Hepatocyte (in vitro differentiated cells): ENCODE results near the gene MMD. TPM values are rescaled to one million over a fixed set of nuclear protein-coding genes. Genes with fewer than 3 reads are reported as not detected.

ENCODE experiments used
- DNase-seq: peaks from one replicate; pipeline ENCODE4 v3.0.0-alpha.2; 2016; ENCODE audit warnings: low spot score
- H2AFZ ChIP-seq: fragments of 200-600 bp; sonication (generic); 2 replicates; pipeline ENCODE4 v1.6.0; 2016; ENCODE audit warnings: antibody characterized with exemption, mild to moderate bottlenecking
- H3K27ac ChIP-seq: fragments of 200-600 bp; sonication (generic); 2 replicates; pipeline ENCODE4 v1.5.1; 2016; ENCODE audit warnings: mild to moderate bottlenecking
- H3K27me3 ChIP-seq: fragments of 200-600 bp; sonication (generic); 2 replicates; pipeline ENCODE4 v1.6.1; 2016
- H3K36me3 ChIP-seq: fragments of 200-600 bp; sonication (generic); replicated peaks from 2 replicates; pipeline ENCODE4 v1.5.1; 2016; ENCODE audit warnings: low read depth; ENCODE audit not compliant: insufficient read depth
- H3K4me1 ChIP-seq: fragments of 200-600 bp; sonication (generic); 2 replicates; pipeline ENCODE4 v1.5.1; 2016; ENCODE audit warnings: mild to moderate bottlenecking, moderate library complexity; ENCODE audit not compliant: insufficient read depth
- H3K4me2 ChIP-seq: fragments of 200-600 bp; sonication (generic); 2 replicates; pipeline ENCODE4 v1.6.0; 2016
- H3K4me3 ChIP-seq: fragments of 200-600 bp; sonication (generic); 2 replicates; pipeline ENCODE4 v1.5.1; 2016; ENCODE audit warnings: mild to moderate bottlenecking
- H3K79me2 ChIP-seq: fragments of 200-600 bp; sonication (generic); 2 replicates; pipeline ENCODE4 v1.6.0; 2017; ENCODE audit warnings: mild to moderate bottlenecking
- H3K9me2 ChIP-seq: fragments of 200-600 bp; sonication (generic); replicated peaks from 2 replicates; pipeline ENCODE4 v1.6.0; 2017; ENCODE audit warnings: mild to moderate bottlenecking; ENCODE audit not compliant: insufficient read depth
- H3K9me3 ChIP-seq: fragments of 200-600 bp; sonication (generic); 2 replicates; pipeline ENCODE4 v1.5.1; 2016; ENCODE audit warnings: low read depth, mild to moderate bottlenecking
- H4K20me1 ChIP-seq: fragments of 200-600 bp; sonication (generic); 2 replicates; pipeline ENCODE4 v1.6.0; 2016; ENCODE audit warnings: mild to moderate bottlenecking; ENCODE audit not compliant: insufficient read depth, poor library complexity, severe bottlenecking
- CTCF ChIP-seq: fragments of 200-600 bp; sonication (generic); IDR thresholded peaks from 2 replicates; pipeline ENCODE4 v1.5.1; 2016; ENCODE audit warnings: antibody characterized with exemption, mild to moderate bottlenecking; ENCODE audit not compliant: poor library complexity
- EZH2 ChIP-seq: fragments of 200-600 bp; sonication (generic); IDR thresholded peaks from 2 replicates; pipeline ENCODE4 v1.6.1; 2016; ENCODE audit warnings: antibody characterized with exemption, mild to moderate bottlenecking, borderline replicate concordance
- EZH2phosphoT487 ChIP-seq: fragments of 200-600 bp; sonication (generic); IDR thresholded peaks from one replicate; pipeline ENCODE4 v1.6.1; 2018; ENCODE audit warnings: antibody characterized with exemption, mild to moderate bottlenecking, low read depth, moderate library complexity; ENCODE audit not compliant: unreplicated experiment, severe bottlenecking
- WGBS: methylation state at CpG from one replicate; pipeline ENCODE4 v1.1.6; 2016; ENCODE audit warnings: low lambda C conversion rate; ENCODE audit errors: missing lambda C conversion rate; 5-methylcytosine and 5-hydroxymethylcytosine counted together
- polyA plus RNA-seq: library from polyadenylated mRNA; unstranded; fragments of >200 nt; fragmentation: Nextera tagmentation; extraction: Ambion mirVana; gene quantifications from 2 replicates; pipeline ENCODE4 v1.2.1, GENCODE V29; 2016
- total RNA-seq: library from RNA; depleted of rRNA; stranded (reverse); fragments of >200 nt; gene quantifications from 2 replicates; pipeline ENCODE4 v1.2.3, GENCODE V29; 2014

The MMD gene
- total and polyA plus RNA-seq, 2 experiments from 2014 or later: 26.9 to 29.5 TPM

- H3K79me2 ChIP-seq: no peaks in the 10 kb centered on the region
- H3K27me3 ChIP-seq: no peaks in the 10 kb centered on the region
- no peaks in the 10 kb centered on the region for H3K9me2 ChIP-seq
- H2AFZ ChIP-seq: no peak overlapping the region
- H4K20me1 ChIP-seq: no peaks in the 10 kb centered on the region
- DNase-seq: no peak
- WGBS: 94% methylated on average over 1 of the region's 1 CpG
- H3K4me1 ChIP-seq: peaks cover 27% of the 10 kb centered on the region
- peak overlapping the region; percentile 90 for H3K27ac ChIP-seq
- H3K4me3 ChIP-seq: no peak overlapping the region
- TF ChIP-seq EZH2phosphoT487 (no peak), CTCF (no peak), EZH2 (no peak)
- no peaks in the 10 kb centered on the region for H3K36me3 ChIP-seq
- no peak overlapping the region for H3K4me2 ChIP-seq
- H3K9me3 ChIP-seq: no peaks in the 10 kb centered on the region
These were observed 13.1 kb upstream of the MMD start for GRCh38 chr17:55434721-55435120.

- no peaks in the 10 kb centered on the region for H3K36me3 ChIP-seq
- H3K4me3 ChIP-seq: no peak overlapping the region
- no peak overlapping the region for H2AFZ ChIP-seq
- H3K79me2 ChIP-seq: no peaks in the 10 kb centered on the region
- DNase-seq: peak; percentile 67
- 52% methylated on average over 7 of the region's 7 CpGs for WGBS
- H3K27ac ChIP-seq: peak overlapping the region; percentile 90
- no peaks in the 10 kb centered on the region for H4K20me1 ChIP-seq
- TF ChIP-seq EZH2phosphoT487 (no peak), EZH2 (no peak), CTCF (no peak)
- no peaks in the 10 kb centered on the region for H3K9me2 ChIP-seq
- peak overlapping the region; percentile 53 for H3K4me2 ChIP-seq
- H3K4me1 ChIP-seq: peaks cover 27% of the 10 kb centered on the region
- H3K27me3 ChIP-seq: no peaks in the 10 kb centered on the region
- no peaks in the 10 kb centered on the region for H3K9me3 ChIP-seq
These were observed 12.2 kb upstream of the MMD start for GRCh38 chr17:55433629-55434422.

- Histone ChIP-seq H3K4me3 (no peak overlapping the region), H3K9me3 (no peaks in the 10 kb centered on the region), H3K27ac (peak overlapping the region; percentile 90), H3K9me2 (no peaks in the 10 kb centered on the region), H3K27me3 (no peaks in the 10 kb centered on the region), H3K4me1 (peaks cover 27% of the 10 kb centered on the region), H3K79me2 (no peaks in the 10 kb centered on the region), H3K36me3 (no peaks in the 10 kb centered on the region), H4K20me1 (no peaks in the 10 kb centered on the region), H3K4me2 (peak overlapping the region; percentile 53), H2AFZ (no peak overlapping the region)
- TF ChIP-seq CTCF (no peak), EZH2phosphoT487 (no peak), EZH2 (no peak)
- DNase-seq: peak; percentile 41
- 18% methylated on average over 7 of the region's 7 CpGs for WGBS
These were observed 11.5 kb upstream of the MMD start for GRCh38 chr17:55433029-55433628.
